Hepatocyte (in vitro differentiated cells): Measurements from ENCODE around the gene ABCE1.

ENCODE experiments used
- EZH2 ChIP-seq: fragments of 200-600 bp; sonication (generic); IDR thresholded peaks from 2 replicates; pipeline ENCODE4 v1.6.1; 2016; ENCODE audit warnings: antibody characterized with exemption, mild to moderate bottlenecking, borderline replicate concordance
- EZH2phosphoT487 ChIP-seq: fragments of 200-600 bp; sonication (generic); IDR thresholded peaks from one replicate; pipeline ENCODE4 v1.6.1; 2018; ENCODE audit warnings: antibody characterized with exemption, mild to moderate bottlenecking, low read depth, moderate library complexity; ENCODE audit not compliant: unreplicated experiment, severe bottlenecking
- TF ChIP-seq, protein P1 (sequence below): fragments of 200-600 bp; sonication (generic); IDR thresholded peaks from 2 replicates; pipeline ENCODE4 v1.5.1; 2016; ENCODE audit warnings: antibody characterized with exemption, mild to moderate bottlenecking; ENCODE audit not compliant: poor library complexity

DNA sequence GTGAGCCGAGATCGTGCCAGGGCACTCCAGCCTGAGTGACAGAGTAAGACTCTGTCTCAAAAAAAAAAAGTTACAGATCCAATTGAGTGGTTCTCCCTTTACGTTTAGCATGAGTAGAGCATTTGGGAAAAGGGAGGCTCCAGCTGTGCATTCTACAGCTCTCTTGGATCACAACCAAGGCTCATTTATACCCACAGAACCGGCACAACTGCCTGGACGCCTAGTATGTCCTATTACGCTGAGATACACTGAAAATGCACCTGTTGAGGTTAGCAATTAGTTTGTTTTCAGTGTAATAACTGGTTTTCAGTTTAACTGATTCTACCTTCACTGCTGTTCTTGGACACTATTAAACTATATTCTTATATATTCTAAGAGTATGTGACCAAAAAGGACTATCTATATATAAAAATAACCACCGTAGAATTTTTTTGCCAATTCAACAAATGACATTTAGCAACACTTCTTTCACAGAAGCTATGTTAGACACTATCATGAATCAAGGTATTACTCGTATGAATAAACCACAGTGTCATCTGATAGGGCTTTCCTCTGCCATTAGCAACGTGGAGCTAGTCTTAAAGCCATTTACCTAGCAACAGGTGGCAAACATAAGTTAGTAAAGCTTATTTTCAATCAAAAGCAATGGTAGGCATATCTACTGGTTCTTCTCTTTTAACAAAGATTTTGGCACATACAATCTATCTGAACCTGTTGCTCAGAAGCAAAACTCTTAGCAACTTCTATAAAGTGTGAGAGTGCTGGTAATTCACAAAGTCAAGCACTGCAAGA is 78.7 kb downstream of the ABCE1 start:
- TF ChIP-seq, protein P1, sequence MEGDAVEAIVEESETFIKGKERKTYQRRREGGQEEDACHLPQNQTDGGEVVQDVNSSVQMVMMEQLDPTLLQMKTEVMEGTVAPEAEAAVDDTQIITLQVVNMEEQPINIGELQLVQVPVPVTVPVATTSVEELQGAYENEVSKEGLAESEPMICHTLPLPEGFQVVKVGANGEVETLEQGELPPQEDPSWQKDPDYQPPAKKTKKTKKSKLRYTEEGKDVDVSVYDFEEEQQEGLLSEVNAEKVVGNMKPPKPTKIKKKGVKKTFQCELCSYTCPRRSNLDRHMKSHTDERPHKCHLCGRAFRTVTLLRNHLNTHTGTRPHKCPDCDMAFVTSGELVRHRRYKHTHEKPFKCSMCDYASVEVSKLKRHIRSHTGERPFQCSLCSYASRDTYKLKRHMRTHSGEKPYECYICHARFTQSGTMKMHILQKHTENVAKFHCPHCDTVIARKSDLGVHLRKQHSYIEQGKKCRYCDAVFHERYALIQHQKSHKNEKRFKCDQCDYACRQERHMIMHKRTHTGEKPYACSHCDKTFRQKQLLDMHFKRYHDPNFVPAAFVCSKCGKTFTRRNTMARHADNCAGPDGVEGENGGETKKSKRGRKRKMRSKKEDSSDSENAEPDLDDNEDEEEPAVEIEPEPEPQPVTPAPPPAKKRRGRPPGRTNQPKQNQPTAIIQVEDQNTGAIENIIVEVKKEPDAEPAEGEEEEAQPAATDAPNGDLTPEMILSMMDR: no peak
- TF ChIP-seq EZH2phosphoT487 (no peak), EZH2 (no peak)
